ENCODE results near the gene UNC80.

The UNC80 gene

DNA sequence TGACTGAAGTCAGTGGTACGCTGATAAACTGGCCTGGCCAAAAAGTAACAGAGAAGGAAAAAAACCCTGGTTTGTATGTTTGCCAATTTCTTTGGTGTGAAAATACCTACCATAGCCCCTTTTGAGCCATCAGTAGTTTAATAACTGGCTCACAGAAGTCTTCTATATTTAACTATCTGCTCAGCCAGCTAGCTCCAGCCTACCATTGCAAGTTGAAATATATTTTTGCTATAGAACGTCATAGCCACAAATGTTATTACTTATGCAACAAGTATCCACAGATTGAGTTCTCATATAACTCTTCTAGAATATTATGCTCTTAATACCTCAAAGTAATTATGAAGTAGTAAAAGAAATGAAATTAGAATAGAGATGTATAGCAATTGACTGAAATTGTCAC is 256.0 kb downstream of the UNC80 start:
- DNase-seq (ENCODE audit: low read depth in 2 of 2), result no peak

DNA sequence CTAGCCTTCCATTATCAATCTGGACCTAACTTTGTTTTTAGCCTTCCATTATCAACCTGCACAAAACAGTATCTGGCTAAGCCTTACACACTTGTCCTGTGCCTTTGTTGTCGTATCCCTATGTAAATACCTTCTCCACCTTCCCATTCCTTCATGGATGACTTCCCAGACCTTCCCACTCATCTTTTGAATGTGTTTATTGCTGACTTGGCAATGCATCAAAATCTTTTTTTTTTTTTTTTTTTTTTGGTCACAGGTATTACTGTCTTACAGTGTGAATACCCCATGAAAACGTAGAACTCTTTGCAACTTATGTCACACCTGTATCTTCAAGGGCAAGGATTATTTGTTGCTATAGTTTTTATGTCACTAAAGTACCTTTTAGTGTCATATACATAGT is 256.5 kb downstream of the UNC80 start:
- DNase-seq (ENCODE audit: low read depth in 2 of 2), result no peak

DNA sequence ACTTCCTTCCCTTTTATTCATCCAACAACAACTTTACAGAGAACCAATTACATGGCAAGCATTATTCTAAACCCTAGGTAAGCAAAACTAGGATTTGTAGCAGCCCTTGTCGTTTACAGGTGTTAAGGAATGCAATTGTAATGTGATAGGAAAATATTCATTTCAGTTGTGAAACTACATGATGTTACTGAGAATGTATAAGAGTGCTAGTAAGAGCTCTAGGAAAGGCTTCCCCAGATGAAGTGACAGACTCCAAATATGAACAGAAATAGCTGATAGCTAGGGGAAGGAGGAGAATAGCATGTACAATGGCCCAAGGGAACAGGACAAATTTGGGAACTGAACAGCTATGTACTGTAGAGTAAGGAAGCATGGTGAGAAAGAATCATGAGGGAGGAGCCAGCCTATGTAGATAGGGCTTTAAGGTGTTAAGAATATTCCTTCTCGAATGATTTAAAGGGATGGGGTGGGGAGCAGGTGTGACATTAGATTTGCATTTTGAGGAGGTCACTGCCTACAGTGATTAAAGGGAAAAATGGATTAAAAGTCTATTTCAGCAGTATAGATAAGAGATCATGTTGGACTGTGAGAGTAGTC is 262.6 kb downstream of the UNC80 start:
- no peak for DNase-seq (ENCODE audit: low read depth in 2 of 2)

DNA sequence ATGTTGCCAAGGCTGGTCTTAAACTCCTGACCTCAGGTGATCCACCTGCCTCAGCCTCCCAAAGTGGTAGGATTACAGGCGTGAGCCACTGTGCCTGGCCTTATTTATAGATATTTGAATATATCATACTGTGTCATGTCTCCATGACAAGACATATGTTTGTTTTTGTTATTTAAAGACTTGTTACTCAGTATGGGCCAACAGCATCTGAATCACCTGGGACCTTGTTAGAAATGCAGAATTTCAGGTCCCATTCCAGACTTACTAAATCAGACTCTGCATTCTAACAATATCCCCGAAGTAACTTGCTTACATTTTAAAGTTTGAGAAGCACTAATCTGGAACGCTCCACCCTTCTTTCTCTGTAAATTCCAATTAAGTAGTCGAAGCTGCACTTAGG is 264.0 kb downstream of the UNC80 start:
- DNase-seq (ENCODE audit: low read depth in 2 of 2), result no peak

DNA sequence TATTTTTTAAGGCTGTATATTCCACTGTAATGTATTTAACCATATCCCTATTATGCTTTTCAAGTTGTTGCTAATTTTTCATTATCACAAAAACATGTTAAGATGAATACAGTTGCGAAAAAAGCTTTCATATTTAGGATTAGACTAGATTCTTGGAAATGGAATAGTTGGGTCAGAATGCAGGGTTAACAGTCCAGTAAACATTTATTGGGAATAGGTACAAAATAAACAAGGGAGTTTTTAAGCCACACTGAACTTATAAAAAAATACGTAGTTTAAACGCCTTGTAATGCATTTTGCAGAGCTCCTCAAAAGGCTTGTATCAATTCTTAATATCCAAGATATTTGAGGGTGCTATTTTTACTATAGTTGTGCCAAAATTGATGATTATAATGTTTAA is 266.4 kb downstream of the UNC80 start:
- no peak for DNase-seq (ENCODE audit: low read depth in 2 of 2)

DNA sequence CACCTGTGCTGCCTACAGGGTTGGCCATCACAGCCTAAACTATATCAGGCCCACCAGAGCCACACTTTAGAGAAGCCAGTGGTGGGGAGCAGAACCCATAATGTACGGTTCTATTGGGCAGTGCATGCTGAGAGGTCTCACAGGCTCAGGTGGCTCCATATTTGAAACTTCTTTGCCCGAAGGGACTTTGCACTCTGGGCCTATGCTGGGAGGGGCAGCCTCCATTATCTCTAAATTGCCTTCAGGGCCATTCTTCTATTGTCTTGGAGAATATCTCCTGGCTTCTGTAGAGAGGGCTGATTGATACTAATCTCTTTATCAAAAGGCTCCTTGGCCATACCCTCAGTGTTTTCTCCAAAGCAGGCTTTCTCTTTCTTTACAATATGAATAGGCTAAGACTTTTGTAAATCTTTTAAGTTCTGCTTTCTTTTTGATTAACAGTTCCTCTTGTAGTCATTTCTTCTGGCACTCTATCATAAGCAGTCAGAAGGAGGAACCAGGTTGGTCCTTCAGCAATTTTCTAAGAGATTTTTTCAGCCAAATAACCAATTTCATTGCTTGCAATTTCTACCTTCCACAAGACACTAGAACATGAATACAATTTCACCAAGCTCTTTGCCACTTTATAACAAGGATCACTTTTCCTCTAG is 275.3 kb downstream of the UNC80 start:
- DNase-seq (ENCODE audit: low read depth in 2 of 2), result no peak

Measured in stimulated activated CD4-positive, alpha-beta T cell treated with anti-CD3 and anti-CD28 coated beads, Interleukin-12 subunit alpha, Interleukin-12 subunit beta, amount 100 ng/mL, for 24 hours (primary cell).